Measurements from ENCODE around the gene KLHDC3.

The KLHDC3 gene

GRCh38 chr6:43052842-43053544, 38.9 kb downstream of the KLHDC3 start:
- no peak for TF ChIP-seq CTCF (conservative IDR thresholded peaks at IDR 0.05)
- peak overlapping the region; percentile 94 for H3K27ac ChIP-seq

GRCh38 chr6:43053545-43054205, 39.6 kb downstream of the KLHDC3 start, which contains the start of gene CUL7:
Gene CUL7, minus strand, starts transcription at chr6:43053851. Its CDS starts 1,063 bp downstream, at chr6:43052788.
- H3K27ac ChIP-seq, result peak within 1 kb of the TSS; percentile 94
- TF ChIP-seq CTCF (conservative IDR thresholded peaks at IDR 0.05), result no peak

- TF ChIP-seq CTCF (conservative IDR thresholded peaks at IDR 0.05), result no peak
- H3K27ac ChIP-seq, result peak overlapping the region; percentile 94
Measured at GRCh38 chr6:43054206-43054943, 40.3 kb downstream of the KLHDC3 start.

GRCh38 chr6:43055966-43056365, 41.9 kb downstream of the KLHDC3 start:
- TF ChIP-seq CTCF (conservative IDR thresholded peaks at IDR 0.05), result no peak
- no peak overlapping the region for H3K27ac ChIP-seq

- H3K27ac ChIP-seq, result peak overlapping the region; percentile 85
- no peak for TF ChIP-seq CTCF (conservative IDR thresholded peaks at IDR 0.05)
Measured at GRCh38 chr6:43058531-43058930, 44.5 kb downstream of the KLHDC3 start.

- H3K27ac ChIP-seq, result peak within 1 kb of the TSS; percentile 85
- TF ChIP-seq CTCF (conservative IDR thresholded peaks at IDR 0.05), result no peak
Measured at GRCh38 chr6:43059168-43060033, 45.4 kb downstream of the KLHDC3 start, which contains the start of the genes KLC4 and MRPL2. Gene KLC4, plus strand, starts transcription at chr6:43059631. Its CDS starts 1,705 bp downstream, at chr6:43061336. Gene MRPL2, minus strand, starts transcription at chr6:43059434. Its CDS starts 53 bp downstream, at chr6:43059381.
